ENCODE measurements around the gene FCN2. TPM values are rescaled to one million over a fixed set of nuclear protein-coding genes. Genes with fewer than 3 reads are reported as not detected.

FCN2 gene
- total RNA-seq, 2 donors from 2014 or later, result not detected

GRCh38 chr9:134925011-134925511, 44.5 kb downstream of the FCN2 start:
- no peak overlapping the region for H3K27ac Mint-ChIP-seq
- ATAC-seq, result no peak
- DNase-seq (ENCODE audit: low spot score in 2 of 2), result peak in 1 of 2 donors; percentile 47
- no peaks in the 10 kb centered on the region for H3K36me3 Mint-ChIP-seq
- no peaks in the 10 kb centered on the region for H3K9me3 Mint-ChIP-seq

GRCh38 chr9:134928436-134929192, 48.0 kb downstream of the FCN2 start:
- ATAC-seq, result no peak
- Mint-ChIP-seq H3K27ac (no peak overlapping the region), H3K9me3 (no peaks in the 10 kb centered on the region), H3K36me3 (no peaks in the 10 kb centered on the region)
- no peak for DNase-seq (ENCODE audit: low spot score in 2 of 2)

GRCh38 chr9:134929193-134930158, 48.9 kb downstream of the FCN2 start:
- Mint-ChIP-seq H3K36me3 (no peaks in the 10 kb centered on the region), H3K9me3 (no peaks in the 10 kb centered on the region), H3K27ac (peak overlapping the region; percentile 69 to 72)
- no peak for ATAC-seq
- DNase-seq (ENCODE audit: low spot score in 2 of 2), result no peak

DNA sequence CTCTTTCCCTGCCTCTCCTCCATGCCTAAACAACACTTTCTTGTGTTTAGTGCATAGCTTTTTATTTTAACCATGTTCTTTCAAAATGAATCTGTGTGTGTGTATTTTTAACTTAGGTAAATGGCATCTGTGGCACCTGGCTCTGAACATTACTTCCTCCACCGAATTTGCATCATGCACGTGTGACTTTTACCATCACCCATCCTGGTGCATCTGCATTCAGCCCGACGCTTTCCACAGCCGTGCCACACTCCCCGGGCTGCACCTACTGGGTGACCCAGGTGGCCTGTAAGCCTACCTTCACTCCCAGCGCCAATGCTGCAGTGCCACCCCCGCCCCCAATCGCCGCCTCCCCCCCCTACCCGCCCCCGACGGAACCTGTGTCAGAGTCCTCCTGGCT, 49.8 kb downstream of the FCN2 start:
- no peak overlapping the region for H3K27ac Mint-ChIP-seq
- no peaks in the 10 kb centered on the region for H3K9me3 Mint-ChIP-seq
- no peak for DNase-seq (ENCODE audit: low spot score in 2 of 2)
- H3K36me3 Mint-ChIP-seq, result no peaks in the 10 kb centered on the region
- no peak for ATAC-seq

DNA sequence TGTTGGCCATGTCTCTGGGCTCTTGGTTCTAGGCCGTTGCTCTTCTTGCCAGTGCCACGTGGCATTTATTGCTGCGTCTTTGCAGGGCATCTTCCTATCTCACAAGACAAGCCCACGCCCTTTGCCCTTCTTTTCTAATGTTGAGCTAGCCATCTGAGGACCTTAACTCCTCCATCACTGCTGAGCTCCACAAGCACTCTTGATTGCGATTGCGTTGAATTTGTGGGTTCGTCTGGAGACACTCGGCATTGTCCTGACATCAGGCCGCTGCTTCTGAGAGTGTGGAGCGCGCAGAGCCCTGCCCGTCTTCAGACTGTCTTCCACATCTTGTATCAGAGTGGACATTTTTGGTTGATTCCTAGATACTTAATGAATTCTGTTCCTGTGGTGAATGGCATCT, 51.6 kb downstream of the FCN2 start:
- H3K36me3 Mint-ChIP-seq, result no peaks in the 10 kb centered on the region
- no peak for DNase-seq (ENCODE audit: low spot score in 2 of 2)
- no peak for ATAC-seq
- no peaks in the 10 kb centered on the region for H3K9me3 Mint-ChIP-seq
- H3K27ac Mint-ChIP-seq, result no peak overlapping the region

GRCh38 chr9:134932606-134933005, 52.0 kb downstream of the FCN2 start:
- H3K9me3 Mint-ChIP-seq, result no peaks in the 10 kb centered on the region
- no peak overlapping the region for H3K27ac Mint-ChIP-seq
- DNase-seq (ENCODE audit: low spot score in 2 of 2), result no peak
- no peak for ATAC-seq
- no peaks in the 10 kb centered on the region for H3K36me3 Mint-ChIP-seq

DNA sequence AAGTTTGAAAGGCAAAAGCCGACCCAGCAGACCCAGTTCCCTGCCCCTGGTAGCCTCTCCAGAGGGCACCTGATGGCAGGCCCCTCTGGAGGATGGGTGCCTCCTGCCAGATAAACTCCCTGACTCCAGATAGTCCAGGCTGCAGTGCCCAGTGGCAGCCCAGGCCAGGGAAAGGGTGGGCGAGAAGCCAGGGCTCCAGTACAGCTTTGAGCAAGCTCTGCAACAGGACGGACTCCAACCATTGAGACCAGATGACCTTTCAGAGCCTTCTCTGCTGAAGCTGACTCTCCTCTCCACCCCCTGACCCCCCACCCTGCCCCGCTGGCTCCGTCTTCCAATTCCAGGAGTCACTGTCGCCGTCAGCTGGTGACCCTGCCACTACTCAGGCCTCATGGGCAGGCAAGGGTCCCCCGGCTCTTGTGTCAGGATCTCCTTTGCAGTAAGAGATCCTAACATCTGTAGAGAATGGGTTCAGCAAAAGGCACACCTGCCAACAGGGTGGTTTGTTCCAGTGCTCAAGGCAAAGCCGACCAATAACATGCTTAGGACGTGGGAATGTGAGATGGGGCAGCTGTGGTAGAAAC, 52.6 kb downstream of the FCN2 start:
- H3K9me3 Mint-ChIP-seq, result no peaks in the 10 kb centered on the region
- DNase-seq (ENCODE audit: low spot score in 2 of 2) (no peak), ATAC-seq (no peak)
- H3K27ac Mint-ChIP-seq, result no peak overlapping the region
- H3K36me3 Mint-ChIP-seq, result no peaks in the 10 kb centered on the region

- no peak for ATAC-seq
- H3K27ac Mint-ChIP-seq, result no peak overlapping the region
- H3K9me3 Mint-ChIP-seq, result no peaks in the 10 kb centered on the region
- H3K36me3 Mint-ChIP-seq, result no peaks in the 10 kb centered on the region
- DNase-seq (ENCODE audit: low spot score in 2 of 2), result no peak
Measured at GRCh38 chr9:134935056-134935640, 54.5 kb downstream of the FCN2 start.

DNA sequence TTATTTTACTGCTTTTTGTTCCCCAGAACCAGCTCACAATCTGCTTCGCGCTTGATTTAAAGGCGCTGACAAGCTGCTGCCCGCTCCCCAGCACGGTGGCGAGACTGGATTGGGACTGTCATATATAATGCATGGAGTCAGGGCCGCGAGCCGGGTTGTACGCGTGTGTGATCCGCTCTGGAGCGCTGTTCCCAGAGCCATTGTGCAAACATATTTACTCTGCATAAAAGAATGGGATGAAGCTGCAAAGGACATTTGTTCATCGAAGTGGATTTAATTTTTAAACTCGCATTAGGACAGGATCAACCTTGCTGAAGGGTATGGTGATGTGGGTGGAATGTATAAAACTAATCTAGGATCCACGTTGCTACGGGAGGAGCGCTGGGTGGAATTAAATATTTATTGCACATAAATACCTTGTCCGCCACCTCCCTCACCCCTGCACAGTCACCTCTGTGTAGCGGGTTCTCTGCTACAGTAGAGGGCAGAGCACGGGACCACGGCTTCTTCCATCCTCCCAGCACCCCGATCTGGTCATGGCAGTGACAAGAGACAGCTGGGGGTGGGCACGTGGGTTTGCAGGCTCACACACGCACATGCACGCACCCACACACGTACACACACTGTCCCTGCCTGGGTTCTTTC, 55.2 kb downstream of the FCN2 start:
- H3K27ac Mint-ChIP-seq, result no peak overlapping the region
- no peaks in the 10 kb centered on the region for H3K9me3 Mint-ChIP-seq
- ATAC-seq, result no peak
- DNase-seq (ENCODE audit: low spot score in 2 of 2), result no peak
- no peaks in the 10 kb centered on the region for H3K36me3 Mint-ChIP-seq

- no peaks in the 10 kb centered on the region for H3K9me3 Mint-ChIP-seq
- no peak for ATAC-seq
- H3K36me3 Mint-ChIP-seq, result no peaks in the 10 kb centered on the region
- no peak for DNase-seq (ENCODE audit: low spot score in 2 of 2)
- H3K27ac Mint-ChIP-seq, result no peak overlapping the region
Measured at GRCh38 chr9:134936346-134937163, 55.9 kb downstream of the FCN2 start.

Other genes with a start within 250 kb of the FCN2 start
- gene COL5A1, start 239.0 kb upstream of the FCN2 start, total RNA-seq, result under 1 TPM; 0.04 to 0.18 TPM
- not detected for gene FCN1, start 37.1 kb downstream of the FCN2 start, total RNA-seq
- not detected for gene OLFM1, start 206.9 kb downstream of the FCN2 start, total RNA-seq